Suprapubic skin (tissue), 4 donors: ENCODE data around the gene DHCR7. TPM values are rescaled to one million over a fixed set of nuclear protein-coding genes. Genes with fewer than 3 reads are reported as not detected.
A peak's percentile ranks its signal among the peaks of the same experiment; 100 is the strongest.

Experiments used
- DNase-seq, 2 donors: peaks; one replicate each; pipeline ENCODE4 v3.0.0-alpha.2; 2019; ENCODE audit warnings: low spot score in 2 of 2
- H3K27ac ChIP-seq: fragments of 200-600 bp; sonication (generic); one replicate; pipeline ENCODE4 v1.5.1; 2019
- H3K27me3 ChIP-seq: fragments of 200-600 bp; sonication (generic); one replicate; pipeline ENCODE4 v1.5.1; 2019
- H3K36me3 ChIP-seq: fragments of 200-600 bp; sonication (generic); one replicate; pipeline ENCODE4 v1.5.1; 2019
- H3K4me1 ChIP-seq: fragments of 200-600 bp; sonication (generic); one replicate; pipeline ENCODE4 v1.5.1; 2019
- H3K4me3 ChIP-seq: fragments of 200-600 bp; sonication (generic); one replicate; pipeline ENCODE4 v1.5.1; 2019; ENCODE audit warnings: mild to moderate bottlenecking
- H3K9me3 ChIP-seq: fragments of 200-600 bp; sonication (generic); one replicate; pipeline ENCODE4 v1.5.1; 2019
- CTCF ChIP-seq, 2 donors: fragments of 200-600 bp in 1 of 2; fragments of 450-650 bp in 1 of 2; sonication (generic) in 1 of 2; IDR thresholded peaks; one replicate each; pipeline ENCODE4 v1.5.1; 2016 to 2019; ENCODE audit warnings: antibody characterized with exemption in 2 of 2, mild to moderate bottlenecking in 1 of 2, moderate library complexity in 1 of 2
- EP300 ChIP-seq: sonication (generic); formaldehyde crosslinking; IDR thresholded peaks from one replicate; pipeline ENCODE4 v1.6.1; 2017; ENCODE audit warnings: antibody characterized with exemption
- POLR2A ChIP-seq, 2 donors: fragments of 450-650 bp; IDR thresholded peaks; one replicate each; pipeline ENCODE4 v1.6.1; 2017; ENCODE audit warnings: antibody characterized with exemption in 2 of 2, mild to moderate bottlenecking in 2 of 2, moderate library complexity in 2 of 2
- POLR2AphosphoS5 ChIP-seq, 3 donors: sonication (generic); formaldehyde crosslinking; IDR thresholded peaks; one replicate each; pipeline ENCODE4 v1.6.1; 2017; ENCODE audit warnings: antibody characterized with exemption in 3 of 3
- WGBS: methylation state at CpG from one replicate; pipeline ENCODE4 v1.1.5; 2018; 5-methylcytosine and 5-hydroxymethylcytosine counted together
- total RNA-seq, 4 donors: library from RNA; depleted of rRNA; stranded (reverse); fragments of >200 nt; gene quantifications; one replicate each; pipeline ENCODE4 v1.1.0, GENCODE V29; 2016

DHCR7 gene
- 100 to 1,000 TPM in 1 of 4 donors, 10 to 100 TPM in 3; 41.8 to 140 (median 76.7) TPM for total RNA-seq

GRCh38 chr11:71448257-71449171 lies at the start of gene DHCR7:
TSS of gene DHCR7 (minus strand) at chr11:71448393. CDS start at chr11:71444952, 3,441 bp downstream.
- peak within 1 kb of the TSS; percentile 84 for H3K27ac ChIP-seq
- peaks cover 8% of the 10 kb centered on the region for H3K36me3 ChIP-seq
- H3K4me3 ChIP-seq: peak within 1 kb of the TSS; percentile 51
- peaks cover 42% of the 10 kb centered on the region for H3K4me1 ChIP-seq
- no peaks in the 10 kb centered on the region for H3K9me3 ChIP-seq
- H3K27me3 ChIP-seq: no peaks in the 10 kb centered on the region
- 5% methylated on average over 24 of the region's 78 CpGs for WGBS
- peak; percentile 96 for DNase-seq
- no peak for TF ChIP-seq CTCF (IDR thresholded peaks at IDR 0.05)
- no peak for TF ChIP-seq POLR2A (IDR thresholded peaks at IDR 0.05)
- TF ChIP-seq EP300: no peak
- no peak for TF ChIP-seq POLR2AphosphoS5 (IDR thresholded peaks at IDR 0.05)

- H3K4me1 ChIP-seq: no peaks in the 10 kb centered on the region
- no peak for TF ChIP-seq CTCF (IDR thresholded peaks at IDR 0.05)
- no peak for TF ChIP-seq POLR2AphosphoS5 (IDR thresholded peaks at IDR 0.05)
- no peak for TF ChIP-seq POLR2A (IDR thresholded peaks at IDR 0.05)
- TF ChIP-seq EP300: no peak
- peaks cover 90% of the 10 kb centered on the region for H3K36me3 ChIP-seq
- 97% methylated on average over 12 of the region's 13 CpGs for WGBS
- no peak overlapping the region for H3K4me3 ChIP-seq
- DNase-seq: peak; percentile 23 to 49
- H3K27me3 ChIP-seq: no peaks in the 10 kb centered on the region
- H3K9me3 ChIP-seq: no peaks in the 10 kb centered on the region
- no peak overlapping the region for H3K27ac ChIP-seq
These were observed 48.2 kb upstream of the DHCR7 start for GRCh38 chr11:71496421-71496820.

- Histone ChIP-seq H3K4me1 (no peaks in the 10 kb centered on the region), H3K27ac (no peak overlapping the region), H3K36me3 (peaks cover 90% of the 10 kb centered on the region), H3K4me3 (no peak overlapping the region), H3K9me3 (no peaks in the 10 kb centered on the region), H3K27me3 (no peaks in the 10 kb centered on the region)
- DNase-seq: peak in 1 of 2 donors; percentile 49
- WGBS: 93% methylated on average over 15 of the region's 20 CpGs
- no peak for TF ChIP-seq EP300
- TF ChIP-seq CTCF (IDR thresholded peaks at IDR 0.05): no peak
- no peak for TF ChIP-seq POLR2AphosphoS5 (IDR thresholded peaks at IDR 0.05)
- no peak for TF ChIP-seq POLR2A (IDR thresholded peaks at IDR 0.05)
These were observed 47.4 kb upstream of the DHCR7 start for GRCh38 chr11:71495286-71496230.

GRCh38 chr11:71491940-71492339 lies 43.7 kb upstream of the DHCR7 start:
- no peak overlapping the region for H3K27ac ChIP-seq
- H3K9me3 ChIP-seq: no peaks in the 10 kb centered on the region
- no peak for TF ChIP-seq POLR2A (IDR thresholded peaks at IDR 0.05)
- TF ChIP-seq CTCF (IDR thresholded peaks at IDR 0.05): no peak
- TF ChIP-seq EP300: no peak
- no peak for TF ChIP-seq POLR2AphosphoS5 (IDR thresholded peaks at IDR 0.05)
- H3K36me3 ChIP-seq: peaks cover 76% of the 10 kb centered on the region
- DNase-seq: no peak
- H3K4me3 ChIP-seq: no peak overlapping the region
- no peaks in the 10 kb centered on the region for H3K27me3 ChIP-seq
- WGBS: 95% methylated on average over 8 of the region's 9 CpGs
- H3K4me1 ChIP-seq: peaks cover 9% of the 10 kb centered on the region
